ENCODE data around the gene NUDT14.
A peak's percentile ranks its signal among the peaks of the same experiment; 100 is the strongest.

DNA sequence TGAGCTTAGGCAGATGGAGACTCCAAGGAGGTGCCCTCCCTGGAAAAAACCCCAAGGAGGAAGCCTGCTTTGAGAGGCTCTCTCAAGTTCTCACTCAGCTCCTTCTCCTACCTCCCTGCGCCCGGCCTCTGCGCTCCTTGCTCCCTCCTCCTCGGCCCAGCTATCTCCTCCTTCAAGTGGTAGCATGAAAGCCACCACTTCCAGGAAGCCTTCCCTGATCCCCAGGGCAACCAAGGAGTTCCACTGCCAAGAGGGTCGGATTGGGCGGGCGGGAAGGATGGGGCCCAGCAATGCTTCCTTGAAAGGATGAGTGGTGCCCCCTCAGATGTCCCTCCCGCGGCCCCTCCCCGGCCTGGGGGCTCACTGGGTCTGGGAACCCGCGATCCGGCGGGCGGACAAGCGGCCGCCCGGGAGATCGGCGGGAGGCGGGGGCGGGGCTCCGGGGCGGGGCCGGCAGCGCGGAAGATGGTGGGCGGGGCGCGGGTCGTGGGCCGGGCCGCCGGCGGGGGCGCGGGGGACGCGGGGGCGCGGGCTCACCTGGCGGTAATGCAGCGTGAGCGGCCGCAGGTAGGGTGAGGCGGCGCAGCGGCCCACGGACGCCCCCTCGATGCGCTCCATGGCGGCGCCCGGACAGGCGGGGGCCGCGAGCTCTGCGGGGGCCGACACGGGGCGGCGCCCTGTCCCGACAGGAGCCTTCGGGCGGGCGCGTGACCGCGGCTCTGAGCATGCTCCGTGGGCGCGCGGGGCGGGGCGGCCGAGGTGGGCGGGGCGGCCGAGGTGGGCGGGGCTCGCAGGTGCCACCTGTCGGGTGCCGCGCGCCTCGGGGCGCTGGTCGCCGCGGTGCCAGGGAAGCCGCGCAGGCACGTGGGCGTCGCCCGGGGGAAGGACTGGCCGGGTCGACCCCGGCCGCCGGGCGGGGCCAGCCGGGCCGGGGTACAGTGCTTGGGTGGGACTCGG, at the start of gene NUDT14:
- no peak for TF ChIP-seq MXI1 (conservative IDR thresholded peaks at IDR 0.05; ENCODE audit: poor library complexity, severe bottlenecking)
- TF ChIP-seq, protein P1, sequence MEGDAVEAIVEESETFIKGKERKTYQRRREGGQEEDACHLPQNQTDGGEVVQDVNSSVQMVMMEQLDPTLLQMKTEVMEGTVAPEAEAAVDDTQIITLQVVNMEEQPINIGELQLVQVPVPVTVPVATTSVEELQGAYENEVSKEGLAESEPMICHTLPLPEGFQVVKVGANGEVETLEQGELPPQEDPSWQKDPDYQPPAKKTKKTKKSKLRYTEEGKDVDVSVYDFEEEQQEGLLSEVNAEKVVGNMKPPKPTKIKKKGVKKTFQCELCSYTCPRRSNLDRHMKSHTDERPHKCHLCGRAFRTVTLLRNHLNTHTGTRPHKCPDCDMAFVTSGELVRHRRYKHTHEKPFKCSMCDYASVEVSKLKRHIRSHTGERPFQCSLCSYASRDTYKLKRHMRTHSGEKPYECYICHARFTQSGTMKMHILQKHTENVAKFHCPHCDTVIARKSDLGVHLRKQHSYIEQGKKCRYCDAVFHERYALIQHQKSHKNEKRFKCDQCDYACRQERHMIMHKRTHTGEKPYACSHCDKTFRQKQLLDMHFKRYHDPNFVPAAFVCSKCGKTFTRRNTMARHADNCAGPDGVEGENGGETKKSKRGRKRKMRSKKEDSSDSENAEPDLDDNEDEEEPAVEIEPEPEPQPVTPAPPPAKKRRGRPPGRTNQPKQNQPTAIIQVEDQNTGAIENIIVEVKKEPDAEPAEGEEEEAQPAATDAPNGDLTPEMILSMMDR (IDR thresholded peaks at IDR 0.05; ENCODE audit: poor library complexity, severe bottlenecking) = no peak
- peak; percentile 50 for TF ChIP-seq POLR2AphosphoS5 (IDR thresholded peaks at IDR 0.05)
- TF ChIP-seq, protein P2, sequence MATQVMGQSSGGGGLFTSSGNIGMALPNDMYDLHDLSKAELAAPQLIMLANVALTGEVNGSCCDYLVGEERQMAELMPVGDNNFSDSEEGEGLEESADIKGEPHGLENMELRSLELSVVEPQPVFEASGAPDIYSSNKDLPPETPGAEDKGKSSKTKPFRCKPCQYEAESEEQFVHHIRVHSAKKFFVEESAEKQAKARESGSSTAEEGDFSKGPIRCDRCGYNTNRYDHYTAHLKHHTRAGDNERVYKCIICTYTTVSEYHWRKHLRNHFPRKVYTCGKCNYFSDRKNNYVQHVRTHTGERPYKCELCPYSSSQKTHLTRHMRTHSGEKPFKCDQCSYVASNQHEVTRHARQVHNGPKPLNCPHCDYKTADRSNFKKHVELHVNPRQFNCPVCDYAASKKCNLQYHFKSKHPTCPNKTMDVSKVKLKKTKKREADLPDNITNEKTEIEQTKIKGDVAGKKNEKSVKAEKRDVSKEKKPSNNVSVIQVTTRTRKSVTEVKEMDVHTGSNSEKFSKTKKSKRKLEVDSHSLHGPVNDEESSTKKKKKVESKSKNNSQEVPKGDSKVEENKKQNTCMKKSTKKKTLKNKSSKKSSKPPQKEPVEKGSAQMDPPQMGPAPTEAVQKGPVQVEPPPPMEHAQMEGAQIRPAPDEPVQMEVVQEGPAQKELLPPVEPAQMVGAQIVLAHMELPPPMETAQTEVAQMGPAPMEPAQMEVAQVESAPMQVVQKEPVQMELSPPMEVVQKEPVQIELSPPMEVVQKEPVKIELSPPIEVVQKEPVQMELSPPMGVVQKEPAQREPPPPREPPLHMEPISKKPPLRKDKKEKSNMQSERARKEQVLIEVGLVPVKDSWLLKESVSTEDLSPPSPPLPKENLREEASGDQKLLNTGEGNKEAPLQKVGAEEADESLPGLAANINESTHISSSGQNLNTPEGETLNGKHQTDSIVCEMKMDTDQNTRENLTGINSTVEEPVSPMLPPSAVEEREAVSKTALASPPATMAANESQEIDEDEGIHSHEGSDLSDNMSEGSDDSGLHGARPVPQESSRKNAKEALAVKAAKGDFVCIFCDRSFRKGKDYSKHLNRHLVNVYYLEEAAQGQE (IDR thresholded peaks at IDR 0.05; ENCODE audit: borderline replicate concordance) = no peak

Data from neural cell (in vitro differentiated cells).